H7 (cell line): Measurements from ENCODE around the gene AKAP13. TPM values are rescaled to one million over a fixed set of nuclear protein-coding genes. Genes with fewer than 3 reads are reported as not detected.
"Not testable (repeated sequence)": the region's sequence is repeated elsewhere in the genome, so short reads cannot be mapped to it uniquely, and the experiment has no call there.

Source experiments
- DNase-seq: peaks from one replicate; pipeline ENCODE4 v3.0.0; 2012
- H3K27me3 ChIP-seq: 2 replicates; pipeline ENCODE4 v1.6.0; 2011; ENCODE audit warnings: mild to moderate bottlenecking, low read length; ENCODE audit not compliant: control insufficient read depth, insufficient read depth
- H3K36me3 ChIP-seq: replicated peaks from 2 replicates; pipeline ENCODE4 v1.5.1; 2011; ENCODE audit warnings: low read length; ENCODE audit not compliant: control insufficient read depth, insufficient read depth
- H3K4me3 ChIP-seq: 2 replicates; pipeline ENCODE4 v1.5.1; 2011; ENCODE audit warnings: low read depth, mild to moderate bottlenecking, control low read depth, low read length, moderate library complexity; ENCODE audit not compliant: insufficient read depth
- total RNA-seq: library from RNA; depleted of rRNA; stranded (reverse); fragments of >200 nt; shearing (Covaris generic); gene quantifications from 2 replicates; pipeline ENCODE4 v1.2.3, GENCODE V29; 2014

Gene AKAP13
- total RNA-seq, 1 experiment from 2014 or later, result 26.2 TPM

DNA sequence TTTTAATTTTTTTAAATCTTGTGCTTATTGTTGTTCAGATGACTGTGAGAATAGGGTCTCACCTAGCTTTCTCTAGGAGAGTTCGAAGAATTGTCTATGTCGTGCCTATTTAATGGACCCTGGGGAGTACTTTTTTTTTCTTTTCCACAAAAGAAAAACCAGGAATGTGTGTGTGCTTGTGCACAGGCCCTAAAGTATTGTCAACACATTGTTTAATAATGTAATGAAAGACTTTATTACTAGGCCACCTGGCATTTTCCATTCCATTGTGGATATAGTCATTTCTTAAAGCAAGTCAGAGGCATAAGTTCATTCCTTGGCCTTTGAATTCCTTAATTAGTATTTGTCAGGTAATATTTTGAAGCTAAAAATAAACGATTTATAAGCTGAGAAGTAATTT is 278.4 kb downstream of the AKAP13 start:
- Histone ChIP-seq H3K4me3 (no peak overlapping the region), H3K36me3 (no peaks in the 10 kb centered on the region; the same call in 1 of the 2 replicates)
- no peak for DNase-seq

DNA sequence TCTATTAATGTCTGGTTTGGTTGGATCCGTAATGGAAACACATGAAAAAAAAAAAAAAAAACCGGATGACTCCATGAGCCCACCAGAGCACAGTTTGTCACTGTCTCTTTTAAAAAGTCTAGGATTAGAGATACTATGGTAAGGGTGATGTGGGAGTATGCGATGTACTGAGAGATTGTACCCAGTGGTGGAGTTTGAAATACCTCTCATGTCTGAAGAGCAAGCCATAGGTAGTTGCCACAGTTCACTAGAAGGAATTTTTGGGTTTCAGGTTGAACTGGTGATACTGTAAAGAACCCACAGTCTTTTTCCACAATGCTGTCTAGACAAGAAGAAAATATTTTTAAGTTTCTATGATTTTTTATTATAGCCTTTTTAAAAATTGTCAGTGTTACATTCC is 281.5 kb downstream of the AKAP13 start:
- Histone ChIP-seq H3K36me3 (peaks cover 2% of the 10 kb centered on the region), H3K4me3 (no peak overlapping the region), H3K27me3 (no peaks in the 10 kb centered on the region)
- DNase-seq, result no peak

More for the DNA sequence above, 278.4 kb downstream of the AKAP13 start:
- H3K27me3 ChIP-seq, result no peaks in the 10 kb centered on the region

DNA sequence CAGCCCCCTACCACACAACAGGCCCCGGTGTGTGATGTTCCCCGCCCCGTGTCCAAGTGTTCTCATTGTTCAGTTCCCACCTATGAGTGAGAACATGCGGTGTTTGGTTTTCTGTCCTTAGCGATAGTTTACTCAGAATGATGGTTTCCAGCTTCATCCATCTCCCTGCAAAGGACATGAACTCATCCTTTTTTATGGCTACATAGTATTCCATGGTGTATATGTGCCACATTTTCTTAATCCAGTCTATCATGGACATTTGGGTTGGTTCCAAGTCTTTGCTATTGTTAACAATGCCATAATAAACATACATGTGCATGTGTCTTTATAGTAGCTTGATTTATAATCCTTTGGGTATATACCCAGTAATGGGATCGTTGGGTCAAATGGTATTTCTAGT is 285.3 kb downstream of the AKAP13 start:
- H3K27me3 ChIP-seq, H3K36me3 ChIP-seq, H3K4me3 ChIP-seq, DNase-seq: not testable (repeated sequence)

DNA sequence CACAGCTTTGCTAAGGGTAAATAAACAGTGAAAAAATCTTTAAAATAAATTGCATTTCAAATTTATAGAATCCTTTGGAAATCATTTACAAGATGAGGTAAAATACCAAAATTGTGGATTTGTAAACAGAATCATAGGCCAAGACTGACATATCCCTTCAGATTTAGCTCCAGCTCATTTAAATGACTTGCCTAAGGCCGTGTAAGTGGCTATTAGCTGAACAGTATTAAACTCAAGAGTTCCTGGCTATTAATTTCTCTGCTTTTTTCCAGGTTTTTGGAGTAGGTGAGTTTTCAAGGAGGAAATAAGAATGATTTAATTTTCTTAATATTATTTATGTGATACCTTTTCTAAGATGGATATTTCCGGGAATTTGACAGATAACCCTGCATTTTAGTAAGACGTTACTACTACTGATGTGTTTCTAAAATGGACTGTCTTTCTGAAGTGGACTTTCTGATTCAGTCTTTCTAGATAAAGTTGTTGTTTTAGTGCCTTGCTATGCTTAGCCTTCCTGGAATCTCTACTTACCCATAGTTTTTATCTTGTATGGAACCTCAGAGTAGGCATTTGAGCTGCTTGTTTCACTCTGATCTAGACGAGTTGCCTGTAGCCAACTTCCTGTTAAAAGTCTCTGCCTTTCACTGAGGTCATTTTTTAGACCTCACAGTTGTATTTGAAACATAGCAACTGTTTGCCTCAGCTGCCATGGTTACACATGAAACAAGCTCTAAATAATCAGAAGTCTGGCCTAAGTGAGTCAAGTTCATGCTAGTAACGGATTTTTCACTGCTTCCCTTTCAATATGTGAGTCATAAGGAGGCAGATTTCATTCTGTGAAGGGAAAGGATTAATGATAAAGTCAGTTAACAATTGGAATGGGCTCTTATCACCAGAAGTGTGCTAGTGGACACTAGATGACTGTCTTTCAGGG is 287.4 kb downstream of the AKAP13 start:
- no peak overlapping the region for H3K4me3 ChIP-seq
- no peak for DNase-seq
- no peaks in the 10 kb centered on the region for H3K27me3 ChIP-seq
- H3K36me3 ChIP-seq, result peaks cover 4% of the 10 kb centered on the region

DNA sequence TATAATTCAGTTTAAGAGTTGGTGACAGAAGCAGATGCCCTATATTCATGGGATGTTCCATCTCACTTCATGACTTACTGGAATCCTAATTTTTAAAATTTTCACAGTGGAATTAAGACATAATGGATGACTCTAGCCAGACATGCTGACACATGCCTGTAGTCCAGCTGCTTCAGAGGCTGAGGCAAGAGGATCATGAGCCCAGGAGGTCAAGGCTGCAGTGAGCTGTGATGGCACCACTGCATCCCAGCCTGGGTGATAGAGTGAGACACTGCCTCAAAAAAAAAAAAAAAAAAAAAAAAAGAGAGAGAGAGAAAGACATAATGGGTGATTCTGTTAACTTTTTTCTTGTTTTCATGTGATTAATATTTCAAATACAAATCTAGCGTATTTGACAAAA is 290.8 kb downstream of the AKAP13 start:
- no peak for DNase-seq
- Histone ChIP-seq H3K4me3 (no peak overlapping the region), H3K27me3 (no peaks in the 10 kb centered on the region), H3K36me3 (0 out of 2 replicates have a peak, but pooled peaks cover 2% of the 10 kb centered on the region)

DNA sequence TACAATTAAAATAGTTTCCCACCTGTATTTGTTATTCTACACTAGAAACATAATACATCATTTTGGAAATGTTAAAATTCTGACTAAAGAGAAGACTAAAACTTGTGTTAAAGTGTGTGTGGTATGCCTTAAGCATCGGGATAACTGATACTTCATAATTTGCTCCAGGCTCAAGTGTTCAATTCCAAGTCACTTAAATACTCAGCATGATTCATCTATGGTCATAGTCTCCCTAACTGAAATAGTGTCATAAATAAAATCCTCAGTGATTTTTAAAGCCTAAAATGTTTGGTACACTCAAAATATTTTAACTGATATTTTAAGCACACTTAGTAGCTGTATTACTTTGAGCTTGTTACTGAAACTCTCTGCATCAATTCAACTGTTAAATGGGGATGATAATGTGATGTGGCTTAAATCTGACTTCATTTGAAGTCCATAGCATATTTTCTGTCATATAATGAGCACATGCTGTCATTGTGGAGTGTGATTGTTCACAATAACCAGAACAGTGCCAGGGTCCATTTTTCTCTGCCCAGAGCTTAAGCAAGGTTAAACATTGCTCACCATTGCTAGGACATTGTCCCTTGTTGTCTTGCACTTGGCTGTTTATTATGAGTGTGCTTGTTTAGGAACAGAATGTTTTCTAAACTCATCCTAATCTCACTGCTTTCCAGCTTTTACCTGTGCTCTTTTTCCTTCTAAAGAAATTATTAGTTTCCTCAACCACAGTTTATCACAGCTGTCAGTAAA is 292.1 kb downstream of the AKAP13 start:
- Histone ChIP-seq H3K36me3 (peaks cover 3% of the 10 kb centered on the region), H3K4me3 (no peak overlapping the region), H3K27me3 (no peaks in the 10 kb centered on the region)
- no peak for DNase-seq

DNA sequence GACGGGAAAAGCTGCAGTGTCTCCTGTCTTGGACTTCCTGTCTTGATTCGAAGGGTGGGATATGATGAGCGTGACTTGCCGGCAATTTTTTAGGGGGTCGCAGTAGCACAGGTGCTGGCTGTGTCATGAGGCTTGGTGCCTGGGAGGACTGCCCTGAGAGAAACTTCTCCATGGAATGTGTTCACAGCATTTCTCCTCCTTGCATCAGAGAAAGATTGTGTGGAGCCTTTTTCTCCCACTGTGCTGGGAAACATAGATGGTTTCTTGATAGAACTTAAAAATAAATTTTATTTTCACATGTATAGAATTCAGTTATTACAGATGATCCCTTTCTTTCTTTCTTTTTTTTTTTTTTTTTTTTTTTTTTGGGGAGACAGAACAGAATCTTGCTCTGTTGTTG is 292.9 kb downstream of the AKAP13 start:
- Histone ChIP-seq H3K27me3 (no peaks in the 10 kb centered on the region), H3K4me3 (no peak overlapping the region), H3K36me3 (peaks cover 3% of the 10 kb centered on the region)
- no peak for DNase-seq

DNA sequence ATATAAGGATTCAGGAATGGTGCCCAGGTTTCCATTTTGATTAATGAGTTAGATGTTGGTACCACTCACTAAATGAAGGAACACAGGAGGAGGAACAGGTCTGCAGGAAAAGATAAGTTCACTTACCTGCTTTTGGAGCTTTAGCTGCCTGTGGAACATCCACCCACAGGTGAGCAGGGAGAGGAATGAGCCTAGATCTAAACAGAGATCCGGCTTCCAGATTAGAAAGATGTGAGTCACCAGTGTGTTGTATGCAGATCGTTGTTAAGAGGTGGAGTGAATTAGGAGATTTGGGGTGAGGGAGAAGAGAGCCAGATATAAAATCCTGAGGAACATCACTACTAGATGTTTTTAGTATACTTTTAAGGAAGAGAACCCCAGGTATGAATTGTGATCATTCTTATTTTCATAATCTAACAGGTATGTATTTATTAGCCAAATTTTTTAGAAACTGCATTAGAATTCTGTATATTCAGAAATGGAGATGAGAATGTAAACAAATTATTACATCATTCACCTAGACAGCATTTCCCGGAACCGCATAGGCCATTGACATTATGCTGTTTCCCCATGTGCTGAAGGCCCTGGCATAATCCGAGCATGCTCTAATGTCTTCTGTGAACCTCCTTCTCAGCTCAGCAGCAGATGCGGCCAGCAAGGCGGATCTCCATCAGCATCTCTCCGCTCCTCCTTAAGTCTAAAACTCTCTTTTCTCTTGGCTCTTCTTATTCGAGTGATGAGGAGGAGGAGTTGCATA is 296.1 kb downstream of the AKAP13 start:
- H3K27me3 ChIP-seq, result no peaks in the 10 kb centered on the region
- no peak for DNase-seq
- H3K4me3 ChIP-seq, result no peak overlapping the region
- peaks cover 1% of the 10 kb centered on the region for H3K36me3 ChIP-seq

DNA sequence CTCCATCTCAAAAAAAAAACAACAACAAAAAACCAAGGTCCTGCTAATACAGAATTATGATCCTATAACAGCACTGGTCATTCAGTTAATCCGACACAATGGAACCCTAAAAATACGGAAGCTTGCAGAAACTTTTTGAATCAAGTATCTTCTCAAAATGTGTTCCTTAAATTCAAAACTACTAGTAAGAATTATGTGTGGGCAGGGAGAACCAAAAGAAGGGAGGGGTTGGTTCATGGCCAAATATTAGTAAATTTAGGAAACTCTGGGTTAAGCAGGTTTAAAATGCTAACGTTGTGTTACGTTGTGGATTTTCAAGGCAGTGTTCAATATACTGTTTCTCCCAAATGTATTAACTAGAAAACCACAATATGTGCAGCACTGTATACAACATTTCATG is 298.8 kb downstream of the AKAP13 start:
- Histone ChIP-seq H3K36me3 (peaks cover 2% of the 10 kb centered on the region), H3K27me3 (no peaks in the 10 kb centered on the region), H3K4me3 (no peak overlapping the region)
- DNase-seq, result no peak

DNA sequence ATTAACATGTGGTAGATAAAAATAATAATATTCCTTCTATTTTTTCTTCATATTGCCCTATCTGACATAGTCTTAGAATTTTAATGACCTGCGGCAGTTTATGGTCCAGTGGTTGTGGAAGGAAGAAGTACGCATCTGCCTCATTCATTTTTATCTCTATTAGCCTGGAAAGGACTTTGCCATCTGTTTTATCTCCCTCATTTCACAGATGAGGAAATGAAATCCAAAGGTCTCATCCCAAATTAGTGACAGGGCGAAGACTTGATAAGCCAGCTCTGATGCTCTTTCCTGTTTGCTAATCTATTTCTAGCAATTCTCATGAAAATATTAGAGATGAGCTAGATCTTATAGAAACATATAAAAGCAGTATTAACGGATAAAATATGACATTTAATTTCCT is 301.0 kb downstream of the AKAP13 start:
- no peak for DNase-seq
- Histone ChIP-seq H3K36me3 (peaks cover 2% of the 10 kb centered on the region), H3K4me3 (no peak overlapping the region), H3K27me3 (no peaks in the 10 kb centered on the region)

DNA sequence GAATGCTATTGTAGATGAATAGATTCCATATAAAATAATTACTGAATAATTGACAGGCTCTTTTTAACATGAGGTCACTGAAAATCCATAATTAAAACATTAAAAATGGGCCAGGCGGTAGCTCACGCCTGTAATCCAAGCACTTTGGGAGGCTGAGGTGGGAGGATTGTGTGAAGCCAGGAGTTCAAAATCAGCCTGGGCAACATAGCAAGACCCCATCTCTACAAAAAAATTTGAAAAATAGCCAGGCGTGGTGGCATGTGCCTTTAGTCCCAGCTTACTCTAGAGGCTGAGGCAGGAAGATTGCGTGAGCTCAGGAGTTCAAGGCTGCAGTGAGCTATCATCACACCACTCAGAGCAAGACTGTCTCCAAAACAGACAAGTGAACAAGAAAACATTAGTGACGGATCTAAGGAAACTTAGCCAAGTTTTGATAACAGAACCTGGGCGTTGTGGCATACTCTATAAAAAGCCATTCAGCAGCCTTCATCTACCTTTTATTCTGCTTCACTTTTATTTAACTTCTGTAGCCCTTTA is 303.8 kb downstream of the AKAP13 start:
- H3K36me3 ChIP-seq, result peaks cover 1% of the 10 kb centered on the region; the same call in 1 of the 2 replicates

DNA sequence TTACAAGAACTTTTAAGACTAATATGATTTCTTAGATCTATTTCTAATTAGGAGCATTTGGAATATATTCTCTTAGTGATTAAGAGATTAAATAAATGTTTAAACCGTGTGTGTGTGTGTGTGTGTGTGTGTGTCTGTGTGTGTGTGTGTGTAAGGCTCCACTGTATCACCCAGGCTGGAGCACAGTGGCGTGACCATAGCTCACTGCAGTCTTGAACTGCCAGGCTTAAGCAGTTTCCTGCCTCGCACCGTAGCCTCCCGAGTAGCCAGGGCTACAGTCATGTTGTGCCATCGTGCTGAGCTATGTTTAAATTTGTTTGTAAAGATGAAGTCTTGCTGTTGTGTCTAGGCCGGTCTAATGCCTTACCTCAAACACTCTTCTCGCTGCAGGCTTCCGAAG is 305.0 kb downstream of the AKAP13 start:
- H3K36me3 ChIP-seq, result peaks cover 1% of the 10 kb centered on the region; the same call in 1 of the 2 replicates
- no peaks in the 10 kb centered on the region for H3K27me3 ChIP-seq
- no peak overlapping the region for H3K4me3 ChIP-seq
- DNase-seq, result no peak

More for the DNA sequence above, 303.8 kb downstream of the AKAP13 start:
- no peak overlapping the region for H3K4me3 ChIP-seq
- H3K27me3 ChIP-seq, result no peaks in the 10 kb centered on the region
- DNase-seq, result no peak

DNA sequence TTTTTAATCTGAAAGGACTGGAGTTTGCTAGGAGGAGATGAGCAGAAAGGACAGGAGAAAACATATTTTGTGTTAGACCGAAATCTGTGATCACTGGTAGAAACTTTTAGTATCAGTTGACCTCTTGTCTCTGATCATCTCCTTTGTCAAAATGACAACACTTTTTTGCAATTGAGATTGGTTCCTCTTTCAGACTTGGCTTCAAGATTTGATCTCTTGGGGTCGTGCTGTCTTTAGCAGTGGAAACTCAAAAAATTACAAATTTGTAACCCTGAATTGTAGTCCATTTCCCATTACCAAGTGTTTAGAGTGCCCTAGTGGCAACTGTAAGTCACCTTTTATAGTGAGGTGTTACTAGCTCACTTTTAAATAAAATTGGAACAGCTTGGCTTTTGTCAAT is 306.9 kb downstream of the AKAP13 start:
- Histone ChIP-seq H3K36me3 (peaks cover 1% of the 10 kb centered on the region; the same call in 1 of the 2 replicates), H3K27me3 (no peaks in the 10 kb centered on the region), H3K4me3 (no peak overlapping the region)
- DNase-seq, result no peak

DNA sequence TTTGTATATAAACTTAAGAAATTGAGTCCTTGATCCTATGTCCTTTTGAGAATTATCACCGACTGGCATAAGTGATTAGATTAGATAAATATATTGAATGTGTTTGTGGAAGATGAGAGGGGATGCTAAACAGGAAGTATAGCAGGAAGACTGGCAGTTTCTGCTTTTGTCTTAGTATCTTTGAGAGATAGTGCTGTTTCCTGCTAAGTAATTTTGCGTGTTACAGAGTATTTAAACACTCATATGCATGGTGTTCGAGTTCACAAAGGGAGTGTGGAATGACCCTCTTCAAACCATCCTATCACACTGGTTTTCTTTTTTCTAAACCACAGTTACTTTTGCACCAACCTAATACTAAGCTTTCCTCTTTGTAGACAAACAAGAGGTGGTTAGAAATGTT is 308.3 kb downstream of the AKAP13 start:
- Histone ChIP-seq H3K36me3 (peaks cover under 1% of the 10 kb centered on the region; the same call in 1 of the 2 replicates), H3K27me3 (no peaks in the 10 kb centered on the region), H3K4me3 (no peak overlapping the region)
- DNase-seq, result no peak
